ENCODE data around the gene CADM4. TPM values are rescaled to one million over a fixed set of nuclear protein-coding genes. Genes with fewer than 3 reads are reported as not detected.
"Not testable (repeated sequence)": the region's sequence is repeated elsewhere in the genome, so short reads cannot be mapped to it uniquely, and the experiment has no call there.

Gene CADM4
- total RNA-seq, 8 experiments from 2014 or later: 1.0 to 91.6 (median 70.8) TPM

DNA sequence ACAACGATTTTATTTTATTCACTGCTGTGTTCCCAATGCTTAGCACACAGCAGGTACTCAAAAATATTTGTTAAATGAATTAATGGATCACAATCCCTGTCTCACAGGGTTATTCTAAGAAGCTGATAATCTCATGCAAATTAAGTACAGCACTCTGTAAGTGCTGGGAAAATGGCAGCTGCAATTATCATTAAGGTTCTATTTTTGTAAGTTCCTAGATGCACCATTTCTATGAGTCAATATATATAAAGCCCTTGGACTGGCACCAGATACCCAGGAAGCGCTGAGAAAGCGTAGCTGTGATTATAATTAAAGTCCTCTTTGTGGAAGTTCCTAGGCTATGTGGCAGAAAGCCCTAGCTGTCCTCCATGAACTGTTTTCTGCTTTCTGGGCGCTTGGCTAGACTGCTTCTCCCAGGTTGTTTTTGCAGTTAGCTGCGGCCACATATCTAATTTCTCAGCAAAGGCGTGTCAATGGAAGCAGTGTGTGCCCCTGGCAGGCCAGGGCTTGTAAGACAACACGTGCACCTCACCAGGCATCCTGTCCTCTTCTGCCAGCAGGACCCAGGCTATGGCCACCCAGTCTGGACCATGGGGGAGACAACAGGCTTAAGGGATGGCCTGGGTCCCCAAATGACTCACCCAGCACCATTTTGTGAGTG is 33.0 kb downstream of the CADM4 start:
- Histone ChIP-seq H3K4me3 (no peak overlapping the region), H3K4me1 (replicated peaks in 1 of 2) (no peaks in the 10 kb centered on the region), H3K27ac (no peak overlapping the region)
- no peak for ATAC-seq (replicated peaks in 6 of 8)
- WGBS, 10 experiments: 81 to 100% (median 90%) methylated on average over 1 to 6 of the region's 7 CpGs
- in situ Hi-C loops (cut with MboI; ENCODE audit: low pct_unique_long_range_greater_than_20kb in 2 of 9, low sequenced_read_pairs in 9 of 9, unreplicated experiment in 9 of 9): no loop called here

DNA sequence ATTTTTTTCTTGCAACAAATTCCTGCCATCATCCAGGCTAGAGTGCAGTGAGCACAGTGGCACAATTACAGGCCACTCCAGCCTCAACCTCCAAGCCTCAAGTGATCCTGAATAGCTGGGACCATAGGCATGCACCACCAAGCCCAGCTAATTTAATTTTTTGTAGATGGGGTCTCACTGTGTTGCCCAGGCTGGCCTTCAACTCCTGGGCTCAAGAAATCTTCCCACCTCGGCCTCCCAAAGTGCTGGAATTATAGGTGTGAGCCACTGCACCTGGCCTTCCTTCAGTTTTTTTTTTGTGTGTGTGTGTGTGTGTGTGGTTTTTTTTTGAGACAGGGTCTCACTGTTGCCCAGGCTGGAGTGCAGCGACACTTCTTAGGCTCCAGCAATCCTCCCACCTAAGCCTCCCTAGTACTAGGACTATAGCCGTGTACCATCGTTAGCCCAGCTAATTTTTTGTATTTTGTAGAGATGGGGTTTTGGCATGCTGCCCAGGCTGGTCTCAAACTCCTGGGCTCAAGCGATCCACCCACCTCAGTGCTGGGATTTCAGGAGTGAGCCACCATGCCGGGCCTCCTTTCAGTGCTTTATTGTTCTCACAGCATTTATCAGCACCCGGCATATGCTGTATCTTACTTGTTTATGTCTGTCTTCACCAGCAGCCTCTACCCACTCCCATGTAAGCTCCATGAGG is 33.6 kb downstream of the CADM4 start:
- Histone ChIP-seq H3K4me3 (no peak overlapping the region), H3K27ac (no peak overlapping the region), H3K4me1 (replicated peaks in 1 of 2) (no peaks in the 10 kb centered on the region)
- WGBS, 10 experiments: 56 to 100% (median 88%) methylated on average over 1 to 7 of the region's 7 CpGs; no CpG with 5 or more reads in 3 of the 10 experiments
- ATAC-seq (replicated peaks in 6 of 8): peak in 1 of 8 experiments; percentile 19
- in situ Hi-C loops (cut with MboI; ENCODE audit: low pct_unique_long_range_greater_than_20kb in 2 of 9, low sequenced_read_pairs in 9 of 9, unreplicated experiment in 9 of 9): no loop called here

DNA sequence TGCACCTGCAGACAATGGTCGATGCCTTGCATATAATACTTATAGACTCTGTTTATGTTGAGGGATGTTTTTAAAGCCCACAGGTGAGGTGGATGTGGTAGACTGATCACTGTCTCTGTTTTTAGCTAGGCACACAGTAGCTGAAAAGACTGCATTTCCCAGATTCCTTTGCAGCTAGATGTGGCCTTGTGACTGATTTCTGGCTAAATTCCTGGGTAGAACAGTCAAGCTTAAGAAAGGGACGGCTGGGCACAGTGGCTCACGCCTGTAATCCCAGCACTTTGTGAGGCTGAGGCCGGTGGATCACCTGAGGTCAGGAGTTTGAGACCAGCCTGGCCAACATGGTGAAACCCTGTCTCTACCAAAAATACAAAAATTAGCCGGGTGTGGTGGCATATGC is 39.3 kb downstream of the CADM4 start:
- H3K4me1 ChIP-seq (replicated peaks in 1 of 2); H3K4me3 ChIP-seq; ATAC-seq (replicated peaks in 6 of 8); H3K27ac ChIP-seq; in situ Hi-C loops (cut with MboI; ENCODE audit: low pct_unique_long_range_greater_than_20kb in 2 of 9, low sequenced_read_pairs in 9 of 9, unreplicated experiment in 9 of 9): not testable (repeated sequence)
- 80 to 100% (median 100%) methylated on average over 1 of the region's 5 CpGs; no CpG with 5 or more reads in 7 of the 10 experiments for WGBS, 10 experiments

DNA sequence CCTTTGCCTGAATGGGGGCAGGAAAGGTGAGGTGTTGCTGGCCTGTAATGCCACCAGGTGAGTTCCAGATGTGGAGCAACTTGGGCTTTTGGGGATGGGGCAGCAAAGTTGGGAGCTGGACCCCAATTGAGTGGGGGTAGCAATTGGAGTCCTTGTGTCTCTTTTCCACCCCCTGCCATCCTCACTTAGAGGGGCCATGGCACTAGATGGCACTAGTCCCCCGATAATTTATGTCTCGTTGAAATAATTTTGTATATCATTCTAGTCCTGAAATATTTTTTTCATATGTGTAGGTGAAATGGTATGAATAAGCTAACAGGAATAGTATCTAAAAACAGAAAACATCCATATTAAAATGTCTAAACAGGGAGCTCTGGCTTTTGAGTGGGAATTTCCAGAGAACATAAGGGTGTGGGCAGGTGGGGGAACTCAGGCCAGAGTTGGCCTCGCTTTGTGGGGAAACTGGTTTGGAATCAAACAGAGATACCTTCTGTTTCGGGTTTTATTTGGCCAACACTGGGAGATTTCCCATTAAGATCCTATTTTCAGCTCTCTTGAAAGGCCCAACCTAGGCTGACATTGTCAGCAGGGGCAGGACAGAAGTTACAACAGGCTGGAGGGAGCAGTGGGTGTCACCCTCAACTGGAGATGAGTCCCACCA is 39.9 kb downstream of the CADM4 start:
- H3K4me3 ChIP-seq: no peak overlapping the region
- peaks cover 3 to 7% of the 10 kb centered on the region in 2 donors for H3K4me1 ChIP-seq (replicated peaks in 1 of 2)
- WGBS, 10 experiments: 52 to 96% (median 80%) methylated on average over 2 to 4 of the region's 4 CpGs; no CpG with 5 or more reads in 1 of the 10 experiments
- ATAC-seq (replicated peaks in 6 of 8): no peak
- in situ Hi-C loops (cut with MboI; ENCODE audit: low pct_unique_long_range_greater_than_20kb in 2 of 9, low sequenced_read_pairs in 9 of 9, unreplicated experiment in 9 of 9): no loop called here
- no peak overlapping the region for H3K27ac ChIP-seq

DNA sequence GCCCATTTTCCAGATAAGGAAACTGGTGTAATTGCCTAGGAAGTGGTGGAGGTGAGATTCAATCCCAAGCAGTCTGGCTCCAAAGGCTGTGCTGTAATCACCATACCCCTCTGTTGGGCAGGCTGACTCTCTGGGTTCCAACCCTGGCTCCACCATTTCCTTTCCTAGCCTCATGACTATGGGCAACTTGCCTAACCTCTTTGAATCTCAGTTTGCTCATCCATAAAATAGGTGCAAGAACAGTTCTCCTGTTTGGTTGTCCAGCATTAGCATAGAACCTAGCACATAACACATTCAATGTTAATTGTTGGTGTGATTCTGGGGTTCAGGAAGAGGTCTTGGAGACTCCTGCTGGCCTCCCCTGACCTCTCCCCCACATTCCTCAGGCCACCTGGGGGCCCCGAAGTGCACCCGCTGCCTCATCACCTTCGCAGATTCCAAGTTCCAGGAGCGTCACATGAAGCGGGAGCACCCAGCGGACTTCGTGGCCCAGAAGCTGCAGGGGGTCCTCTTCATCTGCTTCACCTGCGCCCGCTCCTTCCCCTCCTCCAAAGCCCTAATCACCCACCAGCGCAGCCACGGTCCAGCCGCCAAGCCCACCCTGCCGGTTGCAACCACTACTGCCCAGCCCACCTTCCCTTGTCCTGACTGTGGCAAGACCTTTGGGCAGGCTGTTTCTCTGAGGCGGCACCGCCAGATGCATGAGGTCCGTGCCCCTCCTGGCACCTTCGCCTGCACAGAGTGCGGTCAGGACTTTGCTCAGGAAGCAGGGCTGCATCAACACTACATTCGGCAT is 41.0 kb downstream of the CADM4 start:
- 75 to 100% (median 94%) methylated on average over 1 to 9 of the region's 19 CpGs; no CpG with 5 or more reads in 5 of the 10 experiments for WGBS, 10 experiments
- Histone ChIP-seq H3K27ac (no peak overlapping the region), H3K4me1 (replicated peaks in 1 of 2) (peaks cover 11 to 16% of the 10 kb centered on the region in 2 donors), H3K4me3 (no peak overlapping the region)
- in situ Hi-C loops (cut with MboI; ENCODE audit: low pct_unique_long_range_greater_than_20kb in 2 of 9, low sequenced_read_pairs in 9 of 9, unreplicated experiment in 9 of 9): no loop called here
- ATAC-seq (replicated peaks in 6 of 8): no peak

DNA sequence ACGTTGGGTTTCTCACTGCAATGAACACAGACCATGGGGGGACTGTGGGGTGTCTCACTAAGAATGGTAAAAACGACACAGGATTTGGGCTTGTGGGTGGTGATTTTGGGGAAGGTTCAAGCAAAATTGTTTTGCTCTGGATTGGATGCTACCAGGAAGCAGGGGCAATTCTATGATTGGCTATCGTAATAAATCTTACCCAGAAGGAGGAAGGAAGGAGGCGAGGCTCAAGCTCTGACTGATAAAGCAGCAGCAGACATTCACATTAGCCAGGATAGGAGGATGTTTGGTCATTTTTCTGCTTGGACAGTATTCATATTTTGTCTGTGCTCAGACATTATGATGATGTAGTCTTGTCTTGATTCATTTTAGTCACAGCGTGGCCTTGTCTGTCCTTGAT is 41.8 kb downstream of the CADM4 start:
- H3K27ac ChIP-seq: no peak overlapping the region
- ATAC-seq (replicated peaks in 6 of 8): no peak
- in situ Hi-C loops (cut with MboI; ENCODE audit: low pct_unique_long_range_greater_than_20kb in 2 of 9, low sequenced_read_pairs in 9 of 9, unreplicated experiment in 9 of 9): no loop called here
- no peak overlapping the region for H3K4me3 ChIP-seq
- 10 to 86% (median 61%) methylated on average over 1 to 5 of the region's 5 CpGs; no CpG with 5 or more reads in 2 of the 10 experiments for WGBS, 10 experiments
- peaks cover 12 to 16% of the 10 kb centered on the region in 2 donors for H3K4me1 ChIP-seq (replicated peaks in 1 of 2)

DNA sequence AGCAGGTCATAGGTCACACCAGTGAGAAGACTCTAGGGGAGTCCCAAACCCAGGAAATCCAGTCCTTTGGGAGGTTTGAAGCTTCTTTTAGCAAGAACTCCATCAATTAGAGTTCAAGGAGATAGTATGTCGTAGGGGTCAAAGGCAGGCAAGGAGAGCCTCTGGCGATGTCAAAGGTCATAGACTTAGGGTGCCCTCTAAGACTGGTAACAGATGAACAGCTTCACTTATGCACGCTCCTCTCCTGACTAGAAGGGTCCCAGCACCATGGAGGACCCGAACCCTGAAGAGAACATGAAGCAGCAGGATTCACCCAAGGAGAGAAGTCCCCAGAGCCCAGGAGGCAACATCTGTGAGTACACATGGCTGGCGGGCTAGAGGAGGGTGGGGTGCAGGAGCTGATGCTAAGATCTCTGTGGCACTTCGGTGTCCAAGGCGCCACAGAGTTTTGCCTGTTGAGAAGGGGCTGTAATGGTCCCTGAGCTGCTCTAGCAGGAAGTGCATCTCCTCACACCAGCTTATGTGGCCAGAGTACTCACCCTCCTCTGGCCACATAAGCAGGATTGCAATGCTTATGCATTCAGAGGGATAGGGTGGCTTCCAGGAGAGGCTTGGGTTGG is 42.7 kb downstream of the CADM4 start:
- Histone ChIP-seq H3K27ac (peak overlapping the region; percentile 98 to 100), H3K4me3 (peak overlapping the region; percentile 35 to 47 (median 43)), H3K4me1 (replicated peaks in 1 of 2) (peaks cover 12 to 16% of the 10 kb centered on the region in 2 donors)
- ATAC-seq (replicated peaks in 6 of 8): no peak
- WGBS, 10 experiments: 0 to 8% (median 0%) methylated on average over 2 to 5 of the region's 7 CpGs; no CpG with 5 or more reads in 6 of the 10 experiments
- in situ Hi-C loops (cut with MboI; ENCODE audit: low pct_unique_long_range_greater_than_20kb in 2 of 9, low sequenced_read_pairs in 9 of 9, unreplicated experiment in 9 of 9): no loop called here

DNA sequence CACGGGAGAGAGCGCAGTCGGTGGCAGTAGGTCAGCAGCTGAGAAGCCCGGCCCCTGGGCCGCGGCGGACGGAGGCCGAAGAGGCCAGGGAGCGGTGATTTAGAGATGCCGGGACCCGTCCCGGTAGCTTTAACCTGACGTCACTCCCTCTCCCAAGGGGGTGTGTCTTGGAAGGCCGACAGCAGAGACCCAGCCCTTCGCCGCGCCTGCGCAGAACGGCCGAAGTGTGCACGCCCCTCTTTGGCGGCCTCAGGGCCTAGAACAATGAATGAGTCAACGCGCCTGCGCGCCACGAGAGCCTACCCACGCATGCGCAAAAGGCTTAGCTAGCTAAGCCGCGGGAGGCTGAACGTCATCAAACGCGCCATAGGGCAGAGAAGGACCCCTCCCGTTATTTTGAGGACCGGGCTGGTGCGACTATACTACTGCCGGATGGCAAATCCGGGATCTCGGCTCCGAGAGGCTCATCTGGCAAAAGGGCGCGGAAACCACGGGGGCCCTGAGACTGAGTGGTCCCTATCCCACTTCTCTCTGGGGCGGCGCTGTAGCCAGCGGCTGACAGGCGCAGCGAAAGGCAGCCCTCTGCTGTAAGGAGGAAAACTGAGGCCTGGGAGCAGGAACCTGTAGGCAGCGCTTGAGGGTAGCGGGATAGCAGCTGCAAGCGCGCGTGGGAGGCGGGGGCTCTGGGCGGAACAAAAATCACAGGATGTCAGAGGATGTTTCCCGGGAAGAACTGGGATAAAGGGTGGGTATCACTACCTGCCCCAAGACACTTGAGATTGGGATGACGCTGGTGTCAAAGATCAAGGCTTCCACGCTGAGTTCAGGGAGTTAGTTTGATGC is 43.4 kb downstream of the CADM4 start, which contains the start of the genes IRGQ and ZNF576:
IRGQ (minus strand) TSS at position 136 of the 843 bp plus-strand sequence. CDS start 796 bp downstream, outside the sequence.
ZNF576 (plus strand) TSS at position 597 of the 843 bp plus-strand sequence. CDS start 514 bp downstream, outside the sequence.
- peak; percentile 71 to 92 (median 88) for ATAC-seq (replicated peaks in 6 of 8)
- in situ Hi-C loops (cut with MboI; ENCODE audit: low pct_unique_long_range_greater_than_20kb in 2 of 9, low sequenced_read_pairs in 9 of 9, unreplicated experiment in 9 of 9): no loop called here
- Histone ChIP-seq H3K27ac (peak within 1 kb of the TSS; percentile 98 to 100), H3K4me3 (peak within 1 kb of the TSS; percentile 47 to 65 (median 61)), H3K4me1 (replicated peaks in 1 of 2) (peaks cover 12 to 16% of the 10 kb centered on the region in 2 donors)
- 0 to 4% (median 0%) methylated on average over 1 to 16 of the region's 60 CpGs; no CpG with 5 or more reads in 2 of the 10 experiments for WGBS, 10 experiments

DNA sequence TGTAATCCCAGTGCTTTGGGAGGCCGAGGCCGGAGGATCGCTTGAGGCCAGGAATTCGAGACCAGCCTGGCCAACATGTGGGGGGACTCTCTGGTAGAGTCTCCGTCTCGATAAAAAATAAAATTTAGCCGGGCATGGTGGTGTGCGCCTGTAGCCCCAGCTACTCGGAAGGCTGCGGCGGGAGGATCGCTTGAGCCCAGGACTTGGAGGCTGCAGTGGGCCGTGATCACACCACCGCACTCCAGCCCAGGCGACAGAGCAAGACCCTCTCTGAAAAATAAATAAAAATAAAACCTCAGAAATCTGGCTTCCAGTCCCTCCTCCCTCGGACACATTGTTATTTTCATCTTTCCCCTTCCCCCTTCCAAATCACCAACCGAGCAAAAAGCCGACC is 44.0 kb downstream of the CADM4 start:
- Histone ChIP-seq H3K4me1 (replicated peaks in 1 of 2) (peaks cover 12 to 16% of the 10 kb centered on the region in 2 donors), H3K4me3 (peak overlapping the region; percentile 47 to 65 (median 61)), H3K27ac (peak overlapping the region; percentile 82 to 83)
- in situ Hi-C loops (cut with MboI; ENCODE audit: low pct_unique_long_range_greater_than_20kb in 2 of 9, low sequenced_read_pairs in 9 of 9, unreplicated experiment in 9 of 9): no loop called here
- peak; percentile 9 to 28 (median 23) for ATAC-seq (replicated peaks in 6 of 8)
- WGBS, 10 experiments: 0 to 20% (median 3%) methylated on average over 1 to 16 of the region's 18 CpGs; no CpG with 5 or more reads in 2 of the 10 experiments

DNA sequence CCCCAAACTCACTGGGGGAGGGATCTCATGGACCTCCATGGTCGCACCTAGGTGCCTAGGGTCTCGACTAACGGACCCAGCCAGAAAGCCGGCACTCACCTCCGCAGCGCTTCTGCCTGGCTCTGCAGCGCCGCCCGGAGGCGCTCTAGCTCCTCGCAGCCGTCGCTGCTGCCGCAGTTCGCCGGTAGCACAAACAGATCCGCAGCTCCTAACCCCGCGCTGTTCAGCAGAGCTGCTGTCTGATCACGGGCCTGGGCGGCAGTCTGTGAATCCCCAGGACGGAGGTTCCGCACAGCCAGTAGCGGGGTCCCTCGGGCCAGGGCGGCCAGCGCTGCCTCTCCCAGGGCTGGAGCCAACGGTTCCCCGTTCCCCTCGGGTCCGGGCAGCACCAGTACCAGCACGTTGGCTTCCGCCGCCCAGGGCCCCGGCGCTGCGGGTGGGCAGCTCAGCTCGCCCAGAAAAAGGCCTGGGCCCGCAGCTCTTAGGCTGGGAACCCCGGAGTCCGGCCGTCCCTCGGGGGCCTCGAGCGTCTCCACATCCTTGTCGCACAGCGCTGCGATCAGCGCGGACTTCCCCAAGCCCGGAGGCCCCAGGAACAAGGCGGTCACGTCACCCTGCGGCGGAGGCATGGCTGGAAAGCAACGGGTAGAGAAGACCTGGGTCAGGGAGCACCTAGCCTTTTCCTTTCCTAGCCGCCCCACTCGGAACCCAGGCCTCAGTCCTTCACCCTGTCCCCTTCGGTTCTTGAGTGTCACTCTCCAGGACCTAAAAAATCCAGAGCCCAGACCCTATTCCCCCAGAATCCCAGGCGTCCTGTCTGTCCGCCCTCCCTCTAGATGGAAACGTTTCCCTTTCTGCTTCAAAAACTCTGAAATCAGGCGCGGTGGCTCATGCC is 44.7 kb downstream of the CADM4 start:
- Histone ChIP-seq H3K4me1 (replicated peaks in 1 of 2) (peaks cover 12 to 16% of the 10 kb centered on the region in 2 donors), H3K27ac (peak overlapping the region; percentile 82 to 83), H3K4me3 (peak overlapping the region; percentile 47 to 65 (median 61))
- ATAC-seq (replicated peaks in 6 of 8): peak in 5 of 8 experiments; percentile 5 to 39 (median 21)
- in situ Hi-C loops (cut with MboI; ENCODE audit: low pct_unique_long_range_greater_than_20kb in 2 of 9, low sequenced_read_pairs in 9 of 9, unreplicated experiment in 9 of 9): no loop called here
- WGBS, 10 experiments: 0 to 10% (median 0%) methylated on average over 1 to 10 of the region's 64 CpGs; no CpG with 5 or more reads in 2 of the 10 experiments

All from motor neuron (in vitro differentiated cells).